ENCODE measurements around the gene VIPR2. TPM values are rescaled to one million over a fixed set of nuclear protein-coding genes. Genes with fewer than 3 reads are reported as not detected.

Gene VIPR2
- total RNA-seq, 1 experiment from 2014 or later: not detected

GRCh38 chr7:159064816-159065510 lies 79.7 kb downstream of the VIPR2 start:
- ChIA-PET POLR2A (interaction anchor here (0.6 kb wide), 1 partner anchor 14 kb away, joined by 3 read pairs; no protein-coding TSS in a partner anchor), CTCF (no interaction called here)
- no peak overlapping the region for H3K27ac Mint-ChIP-seq (ENCODE audit: low read depth, unreplicated experiment)

GRCh38 chr7:159064121-159064815 lies 80.4 kb downstream of the VIPR2 start:
- ChIA-PET CTCF (no interaction called here), POLR2A (no interaction called here)
- Mint-ChIP-seq H3K27me3 (ENCODE audit: insufficient read depth, unreplicated experiment) (no peaks in the 10 kb centered on the region), H3K4me1 (ENCODE audit: insufficient read depth, unreplicated experiment) (no peaks in the 10 kb centered on the region), H3K27ac (ENCODE audit: low read depth, unreplicated experiment) (no peak overlapping the region), H3K36me3 (ENCODE audit: insufficient read depth, unreplicated experiment) (no peaks in the 10 kb centered on the region), H3K9me3 (ENCODE audit: unreplicated experiment) (no peaks in the 10 kb centered on the region), H3K4me3 (ENCODE audit: unreplicated experiment) (no peak overlapping the region)
- no peak for DNase-seq (ENCODE audit: unreplicated experiment)
- BruUV-seq (replicated peaks): no TSS peak
- TF ChIP-seq CTCF (IDR thresholded peaks at IDR 0.05; ENCODE audit: unreplicated experiment): no peak
- intact Hi-C loops (cut with micrococcal nuclease): no loop called here

More at GRCh38 chr7:159064816-159065510, 79.7 kb downstream of the VIPR2 start:
- no peaks in the 10 kb centered on the region for H3K9me3 Mint-ChIP-seq (ENCODE audit: unreplicated experiment)
- TF ChIP-seq CTCF (IDR thresholded peaks at IDR 0.05; ENCODE audit: unreplicated experiment): no peak
- no TSS peak for BruUV-seq (replicated peaks)
- H3K36me3 Mint-ChIP-seq (ENCODE audit: insufficient read depth, unreplicated experiment): no peaks in the 10 kb centered on the region
- intact Hi-C loops (cut with micrococcal nuclease): no loop called here
- DNase-seq (ENCODE audit: unreplicated experiment): no peak
- no peak overlapping the region for H3K4me3 Mint-ChIP-seq (ENCODE audit: unreplicated experiment)
- H3K27me3 Mint-ChIP-seq (ENCODE audit: insufficient read depth, unreplicated experiment): no peaks in the 10 kb centered on the region
- H3K4me1 Mint-ChIP-seq (ENCODE audit: insufficient read depth, unreplicated experiment): no peaks in the 10 kb centered on the region

GRCh38 chr7:159063046-159063840 lies 81.4 kb downstream of the VIPR2 start:
- H3K4me1 Mint-ChIP-seq (ENCODE audit: insufficient read depth, unreplicated experiment): no peaks in the 10 kb centered on the region
- no peak overlapping the region for H3K4me3 Mint-ChIP-seq (ENCODE audit: unreplicated experiment)
- no peaks in the 10 kb centered on the region for H3K9me3 Mint-ChIP-seq (ENCODE audit: unreplicated experiment)
- no peaks in the 10 kb centered on the region for H3K27me3 Mint-ChIP-seq (ENCODE audit: insufficient read depth, unreplicated experiment)
- no peak for DNase-seq (ENCODE audit: unreplicated experiment)
- CTCF ChIA-PET: no interaction called here
- no TSS peak for BruUV-seq (replicated peaks)
- no peak for TF ChIP-seq CTCF (IDR thresholded peaks at IDR 0.05; ENCODE audit: unreplicated experiment)
- intact Hi-C loops (cut with micrococcal nuclease): no loop called here
- H3K36me3 Mint-ChIP-seq (ENCODE audit: insufficient read depth, unreplicated experiment): no peaks in the 10 kb centered on the region
- POLR2A ChIA-PET: interaction anchor here (1.1 kb wide), 1 partner anchor 10 kb away, joined by 5 read pairs; no protein-coding TSS in a partner anchor
- no peak overlapping the region for H3K27ac Mint-ChIP-seq (ENCODE audit: low read depth, unreplicated experiment)

- intact Hi-C loops (cut with micrococcal nuclease): no loop called here
- ChIA-PET CTCF (no interaction called here), POLR2A (interaction anchor here (1.1 kb wide), 1 partner anchor 11 kb away, joined by 5 read pairs; no protein-coding TSS in a partner anchor)
- Mint-ChIP-seq H3K4me1 (ENCODE audit: insufficient read depth, unreplicated experiment) (no peaks in the 10 kb centered on the region), H3K27ac (ENCODE audit: low read depth, unreplicated experiment) (no peak overlapping the region), H3K27me3 (ENCODE audit: insufficient read depth, unreplicated experiment) (no peaks in the 10 kb centered on the region), H3K9me3 (ENCODE audit: unreplicated experiment) (no peaks in the 10 kb centered on the region), H3K4me3 (ENCODE audit: unreplicated experiment) (no peak overlapping the region), H3K36me3 (ENCODE audit: insufficient read depth, unreplicated experiment) (no peaks in the 10 kb centered on the region)
- TF ChIP-seq CTCF (IDR thresholded peaks at IDR 0.05; ENCODE audit: unreplicated experiment): no peak
- no peak for DNase-seq (ENCODE audit: unreplicated experiment)
- no TSS peak for BruUV-seq (replicated peaks)
Observed at GRCh38 chr7:159062569-159062968, 82.1 kb downstream of the VIPR2 start.
